Nephron progenitor cell (in vitro differentiated cells): Measurements from ENCODE around the gene ITGB2.
A peak's percentile ranks its signal among the peaks of the same experiment; 100 is the strongest.

Source experiments
- DNase-seq: peaks from one replicate; pipeline ENCODE4 v3.0.0; 2021
- H3K27ac Mint-ChIP-seq: 2 replicates; pipeline ENCODE4 v1.8.0; 2021; ENCODE audit warnings: mild to moderate bottlenecking, moderate library complexity, mixed read lengths
- H3K27me3 Mint-ChIP-seq: 2 replicates; pipeline ENCODE4 v1.8.0; 2021; ENCODE audit warnings: mild to moderate bottlenecking, low read depth, mixed read lengths; ENCODE audit not compliant: poor library complexity
- H3K36me3 Mint-ChIP-seq: 2 replicates; pipeline ENCODE4 v1.8.0; 2021; ENCODE audit warnings: low read depth, mixed read lengths
- H3K4me1 Mint-ChIP-seq: 2 replicates; pipeline ENCODE4 v1.8.0; 2021; ENCODE audit warnings: mixed read lengths
- H3K4me3 Mint-ChIP-seq: 2 replicates; pipeline ENCODE4 v1.8.0; 2021; ENCODE audit warnings: mild to moderate bottlenecking, moderate library complexity, mixed read lengths
- H3K9me3 Mint-ChIP-seq: 2 replicates; pipeline ENCODE4 v1.8.0; 2021; ENCODE audit warnings: mild to moderate bottlenecking, moderate library complexity, mixed read lengths
- TF ChIP-seq, protein P1 (sequence below): fragments of 200-600 bp; sonication (generic); IDR thresholded peaks from 2 replicates; pipeline ENCODE4 v1.5.0; 2021; ENCODE audit warnings: antibody characterized with exemption

The ITGB2 gene

DNA sequence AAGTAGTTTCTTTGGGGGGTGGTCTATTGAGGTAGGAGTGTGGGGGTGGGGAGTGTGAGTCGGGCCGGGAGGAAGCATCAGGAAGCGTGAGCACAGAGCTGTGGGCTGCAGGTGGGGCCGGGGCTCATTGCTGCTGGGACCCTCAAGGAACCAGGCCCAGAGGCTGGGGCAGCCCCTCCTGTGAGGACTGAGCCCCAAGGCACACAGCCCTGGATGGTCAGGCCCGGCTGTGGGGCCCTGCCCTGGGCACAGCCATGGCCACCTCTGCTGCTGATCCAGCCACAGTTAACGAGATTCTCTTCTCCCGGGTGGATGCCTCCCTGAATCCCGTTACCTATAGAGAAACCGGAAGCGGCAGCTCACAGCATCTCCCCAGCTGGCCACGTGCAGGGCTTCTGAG is 79.9 kb downstream of the ITGB2 start:
- Mint-ChIP-seq H3K4me3 (no peak overlapping the region), H3K27me3 (peaks cover 13% of the 10 kb centered on the region), H3K9me3 (no peaks in the 10 kb centered on the region), H3K27ac (no peak overlapping the region), H3K4me1 (peaks cover 26% of the 10 kb centered on the region), H3K36me3 (no peaks in the 10 kb centered on the region)
- TF ChIP-seq, protein P1, sequence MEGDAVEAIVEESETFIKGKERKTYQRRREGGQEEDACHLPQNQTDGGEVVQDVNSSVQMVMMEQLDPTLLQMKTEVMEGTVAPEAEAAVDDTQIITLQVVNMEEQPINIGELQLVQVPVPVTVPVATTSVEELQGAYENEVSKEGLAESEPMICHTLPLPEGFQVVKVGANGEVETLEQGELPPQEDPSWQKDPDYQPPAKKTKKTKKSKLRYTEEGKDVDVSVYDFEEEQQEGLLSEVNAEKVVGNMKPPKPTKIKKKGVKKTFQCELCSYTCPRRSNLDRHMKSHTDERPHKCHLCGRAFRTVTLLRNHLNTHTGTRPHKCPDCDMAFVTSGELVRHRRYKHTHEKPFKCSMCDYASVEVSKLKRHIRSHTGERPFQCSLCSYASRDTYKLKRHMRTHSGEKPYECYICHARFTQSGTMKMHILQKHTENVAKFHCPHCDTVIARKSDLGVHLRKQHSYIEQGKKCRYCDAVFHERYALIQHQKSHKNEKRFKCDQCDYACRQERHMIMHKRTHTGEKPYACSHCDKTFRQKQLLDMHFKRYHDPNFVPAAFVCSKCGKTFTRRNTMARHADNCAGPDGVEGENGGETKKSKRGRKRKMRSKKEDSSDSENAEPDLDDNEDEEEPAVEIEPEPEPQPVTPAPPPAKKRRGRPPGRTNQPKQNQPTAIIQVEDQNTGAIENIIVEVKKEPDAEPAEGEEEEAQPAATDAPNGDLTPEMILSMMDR: no peak
- no peak for DNase-seq

DNA sequence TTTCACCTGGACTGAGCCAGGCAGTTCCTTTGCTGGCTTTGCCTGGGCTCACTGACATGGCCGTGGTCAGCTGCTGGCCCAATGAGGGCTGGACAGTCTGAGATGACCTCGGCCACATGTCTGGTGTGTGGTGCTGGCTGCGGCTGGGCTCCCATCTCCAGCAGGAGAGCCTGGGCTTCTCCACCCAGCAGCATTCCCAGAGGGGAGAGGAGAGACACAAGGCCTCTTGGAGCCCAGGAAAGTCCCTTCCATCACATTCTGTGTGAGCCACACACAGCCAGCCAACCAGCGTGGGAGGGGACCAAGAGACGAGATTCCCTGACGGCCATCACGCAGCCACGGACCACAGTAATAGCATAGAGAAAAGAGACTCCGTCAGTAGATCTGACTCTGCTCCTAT is 81.7 kb downstream of the ITGB2 start:
- Mint-ChIP-seq H3K9me3 (no peaks in the 10 kb centered on the region), H3K27me3 (peaks cover 16% of the 10 kb centered on the region), H3K4me3 (no peak overlapping the region), H3K4me1 (peaks cover 22% of the 10 kb centered on the region), H3K36me3 (no peaks in the 10 kb centered on the region), H3K27ac (no peak overlapping the region)
- DNase-seq: no peak
- TF ChIP-seq, protein P1: no peak

DNA sequence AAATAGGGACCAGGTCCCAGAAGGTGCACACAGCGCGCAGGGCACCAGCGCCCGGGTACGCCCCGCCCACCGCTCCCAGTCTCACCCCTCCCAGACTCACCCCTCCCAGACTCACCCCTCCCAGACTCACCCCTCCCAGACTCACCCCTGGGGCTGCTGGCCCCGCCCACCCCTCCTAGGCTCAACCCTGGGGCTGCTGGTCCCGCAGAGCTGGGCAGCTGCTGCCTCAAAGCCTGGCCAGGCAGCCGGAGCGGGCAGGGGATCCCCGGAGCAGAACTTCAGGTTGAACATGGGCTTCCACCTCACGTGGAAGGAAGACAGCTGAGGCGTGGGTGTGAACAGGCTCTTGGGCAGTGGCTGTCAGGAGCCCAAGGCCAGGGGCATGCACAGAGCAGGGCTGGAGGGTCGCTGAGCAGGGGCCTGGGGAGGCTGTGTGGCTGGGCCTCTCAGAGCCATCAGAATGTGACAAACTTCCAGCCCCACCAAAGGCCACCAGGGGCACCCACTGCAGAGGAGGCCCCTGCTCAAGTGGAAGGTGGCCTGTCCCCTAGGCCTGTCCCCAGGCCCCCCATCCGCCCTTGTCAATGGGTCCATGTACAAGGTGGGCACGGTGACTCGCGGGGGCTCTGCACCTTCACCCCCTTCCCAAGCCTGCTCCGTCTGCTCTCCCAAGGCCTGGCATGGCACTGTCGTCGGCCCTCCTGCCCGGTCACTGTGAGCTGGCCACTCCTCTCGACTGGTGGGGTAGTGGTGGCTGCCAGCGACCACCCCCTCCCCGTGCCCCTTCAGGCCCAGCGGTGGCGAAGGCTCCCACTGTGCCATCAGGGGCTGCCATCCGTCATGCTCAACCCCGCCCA is 82.4 kb downstream of the ITGB2 start:
- Mint-ChIP-seq H3K4me1 (peaks cover 20% of the 10 kb centered on the region), H3K27ac (no peak overlapping the region), H3K36me3 (no peaks in the 10 kb centered on the region), H3K9me3 (no peaks in the 10 kb centered on the region), H3K4me3 (no peak overlapping the region), H3K27me3 (peaks cover 15% of the 10 kb centered on the region)
- TF ChIP-seq, protein P1: no peak
- no peak for DNase-seq

DNA sequence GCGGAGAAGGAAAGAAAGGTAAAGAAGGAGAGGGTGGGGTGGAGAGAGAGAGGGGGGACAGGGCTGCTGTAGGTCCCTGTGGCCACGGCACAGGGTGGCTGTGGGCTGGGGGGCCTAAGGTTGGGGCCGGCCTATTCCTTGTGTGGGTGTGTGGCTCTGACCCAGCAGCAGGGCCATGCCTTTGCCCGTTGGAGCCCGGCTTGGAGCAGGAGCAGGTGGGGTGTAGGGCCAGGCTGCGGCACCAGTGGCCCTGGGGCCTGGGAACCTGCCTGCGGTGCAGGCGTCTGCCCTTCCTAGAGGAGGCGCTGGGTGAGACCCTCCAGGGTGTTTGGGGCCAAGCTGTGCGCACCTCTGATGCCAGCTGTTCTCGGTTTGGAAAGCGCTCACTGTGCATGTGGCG is 83.2 kb downstream of the ITGB2 start:
- H3K27ac Mint-ChIP-seq: no peak overlapping the region
- no peak overlapping the region for H3K4me3 Mint-ChIP-seq
- TF ChIP-seq, protein P1: no peak
- peaks cover 17% of the 10 kb centered on the region for H3K4me1 Mint-ChIP-seq
- no peaks in the 10 kb centered on the region for H3K36me3 Mint-ChIP-seq
- H3K9me3 Mint-ChIP-seq: no peaks in the 10 kb centered on the region
- peaks cover 9% of the 10 kb centered on the region for H3K27me3 Mint-ChIP-seq
- no peak for DNase-seq

DNA sequence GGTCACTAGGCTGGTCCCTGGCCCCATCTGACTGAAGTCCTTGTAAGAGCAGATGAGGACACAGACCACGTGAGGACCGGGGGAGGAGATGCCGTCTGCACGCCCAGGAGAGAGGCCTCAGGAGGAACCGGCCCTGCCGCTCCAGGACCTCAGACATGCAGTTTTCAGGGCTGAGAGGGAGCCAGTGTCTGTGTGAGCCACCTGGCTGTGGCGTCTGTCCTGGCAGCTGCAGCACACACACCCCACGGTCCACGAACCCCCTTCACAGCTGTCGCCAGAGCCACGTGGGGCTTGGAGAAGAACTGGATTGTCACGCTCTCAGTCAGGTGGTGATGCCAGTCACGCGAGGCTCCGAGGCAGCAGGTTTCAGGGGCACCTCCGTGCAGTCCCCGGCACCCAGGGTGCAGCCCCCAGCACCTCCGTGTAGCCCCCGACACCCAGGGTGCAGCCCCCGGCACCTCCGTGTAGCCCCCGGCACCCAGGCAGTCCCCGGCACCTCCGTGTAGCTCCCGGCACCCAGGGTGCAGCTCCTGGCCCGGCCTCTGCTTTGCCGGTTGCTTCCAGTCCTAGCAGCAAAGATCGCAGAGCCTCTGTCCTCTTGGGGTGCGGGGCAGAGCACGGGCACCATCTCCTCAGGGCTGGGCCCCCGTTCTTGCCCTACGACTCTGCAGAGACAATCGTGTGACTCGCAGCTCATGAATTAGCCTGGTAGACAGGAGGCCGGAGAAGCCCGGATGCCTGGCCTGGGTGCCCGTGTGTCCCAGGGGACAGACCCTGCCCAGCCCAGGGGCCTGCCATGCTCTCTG is 83.8 kb downstream of the ITGB2 start:
- no peak for DNase-seq
- TF ChIP-seq, protein P1: no peak
- H3K27ac Mint-ChIP-seq: peak overlapping the region; percentile 29
- H3K4me3 Mint-ChIP-seq: no peak overlapping the region
- no peaks in the 10 kb centered on the region for H3K9me3 Mint-ChIP-seq
- peaks cover 7% of the 10 kb centered on the region for H3K27me3 Mint-ChIP-seq
- H3K36me3 Mint-ChIP-seq: no peaks in the 10 kb centered on the region
- H3K4me1 Mint-ChIP-seq: peaks cover 17% of the 10 kb centered on the region
